NCI-H2227 (cell line): Measurements from ENCODE around the gene SH3BGR.
"Not testable (repeated sequence)": the region's sequence is repeated elsewhere in the genome, so short reads cannot be mapped to it uniquely, and the experiment has no call there.

Experiments
- DNase-seq: peaks from one replicate; lab custom pipeline; 2025; ENCODE audit not compliant: unreplicated experiment; lab: John Stamatoyannopoulos, UW

Gene SH3BGR

DNA sequence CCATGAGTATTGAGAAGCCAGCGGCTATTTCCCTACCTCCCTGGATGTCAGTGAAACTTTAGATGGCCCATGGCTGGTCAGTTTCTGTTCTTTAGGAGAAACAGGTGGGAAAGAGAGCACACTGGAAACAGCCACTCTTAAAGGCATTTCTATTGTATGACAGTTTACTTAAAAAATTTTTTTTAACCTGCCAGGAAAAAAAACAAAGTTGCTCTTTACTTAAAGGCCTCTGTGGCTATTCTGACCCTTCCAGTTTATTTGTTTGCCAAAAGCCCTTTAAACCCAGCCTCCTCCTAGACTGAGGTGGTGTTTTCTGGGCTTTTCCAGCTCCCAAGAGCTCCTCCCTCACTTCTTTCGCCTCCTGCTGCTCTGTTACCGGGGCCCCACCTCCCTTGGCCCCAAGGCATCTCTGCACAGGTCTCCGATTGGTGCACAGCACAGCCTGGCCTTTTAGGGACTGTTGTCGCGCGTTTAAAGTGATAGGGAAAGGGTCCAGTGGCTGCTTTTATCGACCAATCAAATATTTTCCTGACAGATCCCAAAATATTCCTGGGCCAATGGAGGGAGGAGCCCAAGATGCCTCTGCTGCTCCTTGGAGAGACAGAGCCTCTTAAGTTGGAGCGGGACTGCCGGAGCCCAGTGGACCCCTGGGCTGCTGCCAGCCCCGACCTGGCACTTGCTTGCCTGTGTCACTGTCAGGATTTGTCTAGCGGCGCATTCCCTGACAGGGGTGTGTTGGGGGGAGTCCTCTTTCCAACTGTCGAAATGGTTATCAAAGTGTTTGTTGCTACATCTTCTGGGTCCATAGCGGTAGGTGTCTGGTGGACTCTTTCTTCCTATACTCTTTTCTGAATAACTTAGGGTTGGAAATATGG, at the start of gene SH3BGR:
SH3BGR (plus strand) TSS at position 639 of the 875 bp plus-strand sequence; CDS start at position 766, 127 bp downstream.
- DNase-seq, result peak; percentile 27

DNA sequence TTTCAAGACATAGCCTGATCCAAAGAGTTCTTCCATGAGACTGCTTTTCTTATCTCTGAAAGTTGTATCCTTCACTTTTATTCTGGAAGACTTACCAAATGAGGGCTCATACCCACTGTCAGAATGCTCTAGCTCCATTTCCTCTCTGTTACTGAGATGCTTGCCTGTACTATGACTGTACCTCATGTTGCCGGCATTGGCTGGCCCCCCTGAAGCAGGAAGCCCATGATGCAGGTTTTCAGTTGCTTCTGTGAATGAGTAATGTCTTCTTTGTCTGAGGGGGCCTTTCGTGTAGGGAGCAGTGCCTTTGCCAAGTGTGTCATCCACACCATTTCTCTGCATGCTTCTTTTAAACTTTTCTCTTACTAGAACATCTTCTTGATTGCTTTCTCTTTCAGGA, 45.7 kb upstream of the SH3BGR start:
- DNase-seq, result no peak

DNA sequence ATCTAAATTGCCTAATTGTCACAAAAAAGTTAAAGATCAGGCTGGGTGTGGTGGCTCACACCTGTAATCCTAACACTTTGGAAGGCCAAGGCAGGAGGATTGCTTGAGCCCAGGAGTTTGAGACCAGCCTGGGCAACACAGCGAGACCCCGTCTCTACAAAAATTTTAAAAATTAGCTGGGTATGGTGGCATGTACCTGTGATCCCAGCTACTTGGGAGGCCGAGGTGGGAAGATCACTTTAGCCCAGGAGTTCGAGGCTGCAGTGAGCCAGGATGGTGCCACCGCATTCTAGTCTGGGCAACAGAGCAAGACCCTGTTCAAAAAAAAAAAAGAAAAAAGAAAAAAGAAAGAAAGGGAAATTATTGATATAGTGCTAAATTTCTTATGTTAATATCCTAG, 32.6 kb upstream of the SH3BGR start:
- not testable (repeated sequence) for DNase-seq

DNA sequence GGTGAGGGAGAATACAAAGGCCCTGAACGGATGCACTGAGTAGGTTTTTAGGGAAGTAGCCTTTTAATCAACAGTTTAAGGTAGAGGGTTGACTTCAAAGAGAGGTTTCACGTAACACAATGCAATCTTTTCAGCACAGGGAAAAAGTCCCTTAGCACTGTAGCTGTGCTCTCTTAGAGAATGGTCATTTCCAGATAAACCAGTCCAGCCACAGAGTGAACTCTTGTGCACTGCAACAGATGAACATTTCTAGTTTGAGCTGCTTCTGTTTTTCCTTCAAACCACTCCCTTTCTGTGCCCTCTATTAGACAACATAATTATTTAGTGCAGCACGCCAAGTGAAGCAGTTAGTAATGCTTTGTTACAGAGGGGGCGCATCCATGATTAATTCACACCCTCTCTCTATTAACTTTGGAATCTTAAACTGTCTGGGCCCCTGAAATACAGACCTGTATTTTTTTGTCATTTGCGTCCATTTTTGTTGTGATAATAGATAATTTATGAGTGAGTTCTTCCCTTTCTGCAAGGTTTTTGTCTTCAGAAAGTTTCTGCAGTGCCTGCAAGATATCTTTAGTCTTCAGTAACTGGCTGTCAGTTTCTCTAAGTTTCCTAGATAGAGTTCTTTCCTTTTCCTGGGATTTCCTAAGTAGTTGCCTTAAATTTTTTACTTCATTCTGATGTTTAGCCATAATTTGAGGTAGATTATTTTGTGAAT, 29.1 kb upstream of the SH3BGR start:
- DNase-seq, result no peak

DNA sequence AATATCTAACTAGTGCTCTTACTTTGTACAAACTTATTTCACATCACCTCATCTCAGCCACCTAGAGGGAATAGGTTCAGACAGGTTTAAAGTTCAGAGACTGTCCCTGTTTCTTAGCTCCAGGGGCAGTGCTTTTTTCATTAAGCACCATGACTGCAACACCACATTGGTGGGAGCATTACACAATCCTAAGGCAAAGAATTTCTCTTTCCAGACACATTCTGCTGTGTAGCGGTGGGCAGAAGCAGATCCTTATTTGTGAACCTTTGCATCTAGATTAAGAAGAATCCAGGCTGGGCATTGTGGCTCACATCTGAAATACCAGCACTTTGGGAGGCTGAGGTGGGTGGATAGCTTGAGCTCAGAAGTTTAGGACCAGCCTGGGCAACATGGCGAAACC, 22.3 kb upstream of the SH3BGR start:
- DNase-seq, result no peak

DNA sequence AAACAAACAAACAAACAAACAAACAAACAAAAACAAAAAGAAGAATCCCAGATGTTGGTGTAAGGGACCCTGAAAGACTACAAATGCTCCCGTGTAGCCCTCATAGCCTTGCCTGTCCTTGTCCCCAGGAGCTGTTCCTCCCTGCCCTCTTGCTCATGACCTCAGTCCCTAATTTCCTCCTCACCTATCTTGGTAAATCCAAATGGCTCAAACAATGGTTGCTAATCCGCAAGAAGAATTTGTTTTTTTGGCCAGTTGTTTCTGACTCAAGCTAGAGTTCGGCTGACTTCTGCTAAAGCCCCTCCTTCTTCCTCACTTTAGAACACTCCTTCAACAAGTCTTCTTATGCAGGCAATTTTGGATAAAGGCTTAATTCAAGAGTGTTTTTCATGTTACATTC, 21.8 kb upstream of the SH3BGR start:
- DNase-seq, result no peak

DNA sequence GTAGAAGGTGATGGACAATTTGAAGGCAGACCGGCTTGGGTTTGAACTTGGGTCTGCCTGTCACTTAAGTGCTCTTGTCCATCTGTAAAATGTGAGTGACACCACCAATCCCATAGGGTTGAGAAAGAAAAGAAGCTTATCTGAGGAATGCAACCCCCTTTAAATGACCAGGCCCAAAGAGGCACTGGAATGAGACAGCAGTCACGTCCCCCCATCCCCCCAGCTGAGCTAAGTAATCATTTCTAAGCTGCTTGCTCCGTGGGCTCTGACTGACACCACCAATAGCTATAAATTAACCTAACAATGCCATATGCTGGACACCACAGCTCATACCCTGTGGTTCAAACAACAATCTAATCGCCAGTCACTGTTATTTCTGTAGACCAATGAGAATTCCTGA, 21.3 kb upstream of the SH3BGR start:
- peak; percentile 34 for DNase-seq

DNA sequence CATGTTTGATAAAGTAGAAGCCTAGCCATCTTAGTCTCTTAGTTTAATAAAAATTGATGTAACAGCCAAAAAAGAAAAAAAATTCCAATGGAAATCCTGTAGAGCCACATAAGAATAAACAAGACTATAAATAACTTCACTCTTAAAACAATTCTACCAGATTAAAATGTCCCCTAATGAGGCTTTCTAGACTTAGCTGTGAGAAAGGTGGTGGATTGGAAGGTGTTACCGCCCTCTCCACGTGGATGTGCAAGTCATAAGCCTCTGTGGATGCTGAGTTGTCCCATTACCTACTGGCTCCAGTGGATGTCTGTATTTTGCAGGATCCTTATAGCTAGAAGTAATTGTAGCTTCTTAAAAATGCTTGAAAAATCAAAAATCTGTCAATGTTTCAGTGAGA, 20.8 kb upstream of the SH3BGR start:
- no peak for DNase-seq

DNA sequence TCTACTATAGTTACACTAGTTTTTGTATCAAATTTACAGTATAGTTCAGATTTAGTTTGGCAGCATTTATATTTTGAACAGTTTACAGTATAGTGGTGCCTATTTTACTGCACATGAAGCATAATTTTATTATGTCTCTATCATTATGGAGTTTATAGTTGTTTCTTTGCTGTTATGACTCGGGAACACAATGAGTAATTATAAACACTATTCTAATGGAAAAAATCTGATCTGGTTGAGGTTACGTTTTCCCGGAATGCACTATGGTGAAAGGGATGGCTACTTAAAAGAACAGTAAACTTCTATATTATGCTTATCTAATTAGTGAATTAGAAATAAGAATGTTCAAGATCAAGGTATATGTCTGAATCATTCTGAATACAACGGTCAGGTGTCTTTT, 16.8 kb upstream of the SH3BGR start:
- no peak for DNase-seq

DNA sequence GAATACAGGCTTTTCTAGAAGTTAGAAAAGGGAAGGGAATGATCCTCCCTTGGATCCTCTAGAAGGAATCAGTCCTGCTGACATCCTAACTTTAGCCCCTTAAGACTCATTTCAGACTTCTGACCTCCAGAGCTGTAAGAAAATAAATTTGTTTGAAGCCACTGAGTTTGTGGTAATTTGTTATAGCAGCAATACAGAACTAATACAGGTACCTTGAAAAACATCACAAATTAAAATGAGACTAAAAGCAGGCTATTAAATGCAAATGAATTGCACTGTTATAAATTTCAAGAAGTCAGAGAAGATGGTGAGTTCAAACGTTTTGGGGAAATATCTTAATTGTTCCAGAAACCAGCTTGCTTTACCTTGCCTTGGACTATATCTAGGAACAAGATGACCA, 12.5 kb upstream of the SH3BGR start:
- DNase-seq, result no peak

DNA sequence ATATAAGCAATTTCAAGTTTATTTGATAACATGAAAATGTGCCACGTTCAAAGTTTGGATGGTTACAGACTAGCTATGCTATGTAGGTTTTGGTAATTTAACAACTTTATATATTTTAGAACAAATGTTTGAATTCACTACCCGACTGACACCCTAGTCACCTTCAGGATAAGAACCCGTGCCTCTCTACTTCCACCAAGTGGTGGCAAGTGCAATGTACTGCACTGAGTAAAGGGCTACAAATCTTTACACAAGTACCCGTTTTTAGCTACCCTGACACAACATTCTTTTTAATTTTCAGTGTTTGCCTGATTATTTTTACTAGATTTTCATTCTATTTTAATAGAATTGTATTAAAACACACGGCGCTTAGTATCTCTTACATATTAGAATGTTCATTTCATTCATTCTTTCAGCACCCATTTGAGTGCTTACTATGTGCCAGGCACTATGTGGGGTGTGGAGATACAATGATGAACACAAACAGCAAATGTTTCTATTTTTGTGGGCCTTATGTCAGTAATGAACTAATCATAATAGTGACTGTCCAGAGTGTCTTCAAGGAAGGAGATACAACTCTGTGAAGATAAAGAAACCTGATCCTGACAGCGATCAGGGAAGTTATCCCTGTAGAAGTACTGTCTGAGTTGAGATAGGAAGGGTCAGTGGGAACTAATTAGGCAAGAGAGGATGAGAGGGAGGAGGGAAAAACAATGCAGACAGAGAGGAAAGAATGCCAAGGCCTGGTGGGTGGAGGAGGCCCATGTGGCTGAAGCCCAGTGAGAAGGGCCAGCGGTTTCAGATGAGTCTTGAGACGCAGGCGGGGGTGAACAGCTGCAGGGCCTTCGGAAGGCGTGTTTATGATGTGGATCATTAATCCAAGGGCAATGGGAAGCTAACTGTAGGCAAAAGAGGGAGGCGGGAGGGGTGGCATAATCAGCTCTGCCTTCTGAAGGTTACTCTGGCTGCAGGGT, 10.0 kb upstream of the SH3BGR start:
- peak; percentile 59 for DNase-seq

DNA sequence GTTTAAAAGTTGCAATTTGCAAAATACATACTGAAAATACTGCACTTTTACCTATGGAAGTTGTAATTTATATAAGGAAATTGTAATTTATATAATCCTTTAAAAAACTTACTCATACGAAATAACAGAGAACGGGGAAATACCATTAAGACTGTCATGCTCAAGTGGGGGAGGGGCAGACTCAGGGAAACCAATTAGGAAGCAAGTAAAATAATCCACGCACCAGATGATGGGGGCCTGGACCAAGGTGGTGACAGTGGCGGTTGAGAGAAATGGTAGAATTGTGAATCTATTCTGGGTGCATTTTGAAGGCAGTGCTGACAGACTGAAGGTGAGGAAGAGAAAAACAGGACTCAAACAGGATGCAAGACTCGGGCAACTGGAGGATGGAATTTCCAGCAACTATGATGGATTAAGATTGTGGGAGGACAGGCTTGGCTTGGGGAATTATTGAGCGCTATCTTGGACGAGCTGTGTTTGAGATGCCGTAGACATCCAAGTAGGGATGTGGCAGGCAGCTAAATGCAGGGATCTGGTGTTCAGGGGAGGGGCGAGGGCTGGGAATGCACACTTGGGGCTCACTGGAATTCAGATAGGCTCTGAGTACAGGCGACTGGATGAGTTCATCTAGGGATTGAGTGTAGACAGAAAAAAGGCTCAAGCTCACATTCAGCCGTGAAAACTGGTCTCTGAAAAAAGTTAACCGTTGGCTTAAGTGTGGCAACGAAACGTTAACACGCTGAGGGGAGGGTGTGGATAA, 7.2 kb upstream of the SH3BGR start:
- DNase-seq, result peak; percentile 38

DNA sequence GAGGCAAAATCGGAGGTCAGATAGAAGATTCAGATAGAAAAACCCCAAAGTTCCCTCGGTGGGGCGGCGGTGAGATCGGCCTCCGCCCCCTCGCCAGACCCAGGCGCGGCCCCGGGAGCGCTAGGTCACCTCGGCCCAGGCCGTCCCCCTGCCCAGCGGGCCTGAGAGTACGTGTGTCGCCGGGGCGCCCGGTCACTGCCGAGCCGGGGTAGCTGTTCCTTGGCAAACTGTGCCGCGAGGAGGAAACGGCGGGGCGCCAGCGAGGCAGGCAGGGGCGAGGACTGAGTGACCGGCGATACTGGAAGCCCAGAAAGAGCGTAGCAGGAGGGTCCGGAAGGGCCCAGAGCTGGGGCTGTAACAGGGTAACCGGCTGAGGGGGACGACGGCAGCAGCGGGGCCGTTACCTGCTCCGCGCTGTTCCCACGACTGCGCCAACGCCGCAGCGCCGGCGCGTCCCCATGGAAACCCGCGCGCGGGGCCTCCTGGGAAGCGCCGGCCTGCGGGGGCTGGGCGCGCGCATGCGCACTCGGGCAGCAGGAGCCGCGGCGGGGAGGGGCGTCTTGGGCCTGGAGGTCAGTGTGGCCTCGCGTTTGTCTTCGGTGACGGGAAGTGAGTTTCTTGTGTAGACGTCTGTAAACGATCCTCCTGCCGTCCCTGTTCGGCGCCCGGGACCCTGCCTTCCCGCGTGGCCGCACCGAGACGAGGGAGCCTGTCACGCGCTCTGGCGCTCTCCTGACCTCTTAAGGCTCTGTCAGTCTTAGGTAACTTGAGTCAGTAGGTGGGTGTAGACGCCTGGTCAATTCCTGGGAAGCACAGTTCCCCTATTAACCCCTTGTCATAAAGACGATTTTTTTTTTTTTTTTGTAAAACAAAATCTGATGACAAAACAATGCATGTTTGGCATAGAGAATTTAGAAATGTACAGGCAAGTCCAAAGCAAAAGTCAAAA, 6.2 kb upstream of the SH3BGR start, which contains the start of gene LCA5L:
LCA5L (minus strand) TSS at position 458 of the 949 bp plus-strand sequence. CDS start 17,285 bp downstream, outside the sequence.
- DNase-seq, result peak; percentile 97

DNA sequence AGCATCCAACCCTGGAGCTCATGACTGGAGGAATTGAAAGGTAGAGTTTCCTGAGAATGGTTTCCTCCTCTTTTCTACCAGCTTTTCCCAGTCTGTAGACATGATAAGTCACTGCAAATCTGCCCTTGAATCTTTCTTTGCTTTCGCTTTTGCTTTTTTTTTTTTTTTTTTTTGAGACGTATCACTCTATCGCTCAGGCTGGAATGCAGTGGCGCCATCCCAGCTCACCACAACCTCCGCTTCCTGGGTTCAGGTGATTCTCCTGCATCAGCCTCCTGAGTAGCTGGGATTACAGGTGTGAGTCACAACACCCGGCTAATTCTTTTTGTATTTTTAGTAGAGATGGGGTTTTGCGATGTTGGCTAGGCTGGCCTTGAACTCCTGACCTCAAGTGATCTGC, 4.5 kb upstream of the SH3BGR start:
- DNase-seq, result no peak

DNA sequence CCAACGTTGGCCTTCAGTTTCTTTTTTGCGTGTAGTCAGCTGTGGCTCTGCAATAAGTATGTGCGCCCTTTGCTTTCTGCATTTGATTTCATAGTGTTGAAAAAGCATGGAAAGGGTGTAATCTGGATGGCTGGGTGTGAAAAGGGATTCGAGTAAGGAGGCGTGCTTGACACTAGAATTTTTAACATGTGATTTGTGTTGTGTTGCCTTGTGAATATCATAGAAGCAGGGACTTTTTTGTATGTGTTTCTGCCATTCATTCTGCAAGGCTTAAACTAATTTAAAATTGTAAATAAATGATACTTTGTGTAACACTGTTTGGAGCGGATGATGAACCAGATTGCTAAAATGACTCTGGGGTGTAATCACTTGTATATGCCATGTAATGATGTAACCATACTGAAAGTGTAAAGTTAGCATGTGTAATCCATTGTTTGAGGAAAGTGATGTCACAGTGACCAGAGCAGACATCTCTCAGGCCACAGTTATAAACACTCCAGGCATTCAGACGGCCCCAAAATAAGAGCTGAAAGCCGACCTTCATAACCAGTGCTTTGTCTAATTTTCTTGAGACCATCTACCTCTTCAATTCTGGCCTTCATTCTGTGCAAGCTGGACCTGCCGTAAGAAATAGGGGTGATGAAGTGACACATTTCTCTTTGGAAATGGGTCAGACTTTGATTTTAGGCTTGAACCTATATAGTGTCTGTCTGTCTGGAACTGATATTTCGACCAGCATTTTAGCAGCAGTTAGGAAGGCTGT, 618 bp downstream of the SH3BGR start:
- DNase-seq, result no peak

DNA sequence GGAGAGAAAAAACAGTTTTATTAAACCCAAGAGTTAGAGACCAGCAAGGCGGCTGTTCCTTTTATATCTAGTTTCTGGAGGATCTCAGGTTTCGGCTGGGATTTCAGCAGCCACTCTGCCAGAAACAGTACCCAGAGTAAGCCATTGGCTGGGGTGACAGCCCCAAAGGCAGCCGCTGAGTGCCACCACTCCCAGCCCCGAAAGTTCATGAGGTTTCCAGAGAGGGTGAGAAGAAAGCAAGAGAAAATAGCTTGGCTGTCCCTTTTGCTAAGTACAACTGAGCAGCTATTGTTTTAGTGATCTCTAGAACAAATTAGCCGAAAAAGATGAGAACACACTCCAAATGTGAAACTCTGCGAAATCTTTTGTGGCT, 1.2 kb downstream of the SH3BGR start:
- no peak for DNase-seq

DNA sequence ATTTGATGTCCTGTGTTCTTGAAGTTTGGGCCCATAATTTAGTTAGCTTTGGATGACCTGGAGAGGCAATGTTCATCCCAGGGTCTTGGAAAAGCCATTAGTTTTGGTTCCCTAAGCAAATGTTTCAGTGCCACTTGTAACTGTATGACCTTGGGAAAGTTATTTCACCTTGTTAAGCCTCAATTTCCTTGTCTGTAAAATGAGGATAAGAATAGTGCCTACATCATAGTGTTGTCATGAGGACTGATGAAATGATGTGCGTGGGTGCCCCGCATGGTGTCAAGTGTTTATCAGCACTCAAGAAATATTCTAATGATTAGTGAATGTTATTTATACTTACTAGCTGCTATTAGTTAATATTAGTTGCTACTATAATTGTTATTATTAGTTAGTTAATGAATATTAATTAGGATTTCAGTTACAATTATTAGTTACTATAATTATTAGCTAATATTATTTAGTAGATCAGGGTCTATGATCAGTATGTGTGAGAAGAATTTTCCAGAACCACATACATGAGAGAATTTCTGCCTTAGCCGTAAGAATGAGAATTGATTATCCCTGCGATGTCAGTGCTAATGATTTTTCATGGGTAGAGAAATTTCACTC, 1.9 kb downstream of the SH3BGR start:
- no peak for DNase-seq
